Measurements from ENCODE around the gene PLA2G2F.

The PLA2G2F gene

DNA sequence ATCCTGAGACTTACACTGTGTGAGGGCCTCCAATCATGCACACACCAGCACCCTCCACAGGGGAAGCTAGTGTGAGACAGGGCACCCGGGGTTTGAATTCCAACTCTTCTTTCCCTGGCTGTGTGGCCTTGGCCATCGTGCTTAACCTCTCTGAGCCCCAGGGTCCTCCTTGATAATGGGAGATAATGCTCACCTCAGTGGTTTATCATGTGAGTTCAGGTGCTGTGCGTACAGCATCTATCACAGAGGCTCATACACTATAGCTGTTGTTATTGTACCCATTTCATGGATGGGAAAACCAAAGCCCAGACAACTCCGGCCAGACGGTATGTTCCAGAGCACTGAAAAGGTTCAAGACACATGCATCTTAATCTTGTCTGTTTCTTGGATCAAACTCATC is 30.8 kb downstream of the PLA2G2F start:
- TF ChIP-seq, protein P1, sequence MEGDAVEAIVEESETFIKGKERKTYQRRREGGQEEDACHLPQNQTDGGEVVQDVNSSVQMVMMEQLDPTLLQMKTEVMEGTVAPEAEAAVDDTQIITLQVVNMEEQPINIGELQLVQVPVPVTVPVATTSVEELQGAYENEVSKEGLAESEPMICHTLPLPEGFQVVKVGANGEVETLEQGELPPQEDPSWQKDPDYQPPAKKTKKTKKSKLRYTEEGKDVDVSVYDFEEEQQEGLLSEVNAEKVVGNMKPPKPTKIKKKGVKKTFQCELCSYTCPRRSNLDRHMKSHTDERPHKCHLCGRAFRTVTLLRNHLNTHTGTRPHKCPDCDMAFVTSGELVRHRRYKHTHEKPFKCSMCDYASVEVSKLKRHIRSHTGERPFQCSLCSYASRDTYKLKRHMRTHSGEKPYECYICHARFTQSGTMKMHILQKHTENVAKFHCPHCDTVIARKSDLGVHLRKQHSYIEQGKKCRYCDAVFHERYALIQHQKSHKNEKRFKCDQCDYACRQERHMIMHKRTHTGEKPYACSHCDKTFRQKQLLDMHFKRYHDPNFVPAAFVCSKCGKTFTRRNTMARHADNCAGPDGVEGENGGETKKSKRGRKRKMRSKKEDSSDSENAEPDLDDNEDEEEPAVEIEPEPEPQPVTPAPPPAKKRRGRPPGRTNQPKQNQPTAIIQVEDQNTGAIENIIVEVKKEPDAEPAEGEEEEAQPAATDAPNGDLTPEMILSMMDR (IDR thresholded peaks at IDR 0.05; ENCODE audit: control extremely low read depth, extremely low read depth, low read depth, missing control alignments), result no peak
- POLR2A ChIA-PET, result no interaction called here
- CTCF ChIA-PET, result interaction anchor here (1.0 to 1.7 kb wide), 3 partner anchors 10 to 43 kb away, joined by 3 to 4 read pairs (median 4); no protein-coding TSS in a partner anchor
- DNase-seq (ENCODE audit: extremely low spot score), result no peak

- POLR2A ChIA-PET, result interaction anchor here (0.7 kb wide), 1 partner anchor 8 kb away, joined by 3 read pairs; no protein-coding TSS in a partner anchor
- CTCF ChIA-PET, result interaction anchor here (0.6 to 1.4 kb wide), 2 partner anchors 15 to 375 kb away, joined by 3 to 4 read pairs; no protein-coding TSS in a partner anchor
- DNase-seq (ENCODE audit: extremely low spot score), result no peak
- TF ChIP-seq, protein P1 (IDR thresholded peaks at IDR 0.05; ENCODE audit: control extremely low read depth, extremely low read depth, low read depth, missing control alignments), result no peak
Observed at GRCh38 chr1:20172033-20172590, 33.0 kb downstream of the PLA2G2F start.

- POLR2A ChIA-PET, result no interaction called here
- no peak for DNase-seq (ENCODE audit: extremely low spot score)
- CTCF ChIA-PET, result interaction anchor here (1.0 to 1.9 kb wide), 3 partner anchors 9 to 38 kb away, joined by 3 to 5 read pairs (median 3); no protein-coding TSS in a partner anchor
- TF ChIP-seq, protein P1 (IDR thresholded peaks at IDR 0.05; ENCODE audit: control extremely low read depth, extremely low read depth, low read depth, missing control alignments), result no peak
Observed at GRCh38 chr1:20174937-20175666, 36.0 kb downstream of the PLA2G2F start.

GRCh38 chr1:20178634-20179370 is 39.7 kb downstream of the PLA2G2F start:
- ChIA-PET CTCF (interaction anchor here (1.1 to 5.9 kb wide), 9 partner anchors 8 to 261 kb away, joined by 3 to 49 read pairs (median 5); no protein-coding TSS in a partner anchor), POLR2A (no interaction called here)
- DNase-seq (ENCODE audit: extremely low spot score), result no peak
- TF ChIP-seq, protein P1 (IDR thresholded peaks at IDR 0.05; ENCODE audit: control extremely low read depth, extremely low read depth, low read depth, missing control alignments), result no peak

GRCh38 chr1:20179371-20180128 is 40.4 kb downstream of the PLA2G2F start:
- TF ChIP-seq, protein P1 (IDR thresholded peaks at IDR 0.05; ENCODE audit: control extremely low read depth, extremely low read depth, low read depth, missing control alignments), result no peak
- ChIA-PET CTCF (interaction anchor here (1.1 to 5.9 kb wide), 13 partner anchors 8 to 314 kb away, joined by 3 to 49 read pairs (median 5); no protein-coding TSS in a partner anchor), POLR2A (no interaction called here)

More at GRCh38 chr1:20179371-20180128, 40.4 kb downstream of the PLA2G2F start:
- DNase-seq (ENCODE audit: extremely low spot score), result no peak
